ENCODE measurements around the gene SEPTIN10. TPM values are rescaled to one million over a fixed set of nuclear protein-coding genes. Genes with fewer than 3 reads are reported as not detected.
"Not testable (repeated sequence)": the region's sequence is repeated elsewhere in the genome, so short reads cannot be mapped to it uniquely, and the experiment has no call there.

Gene SEPTIN10
- total and polyA plus RNA-seq, 9 of the 15 experiments (the other 6 are each of a cell fraction or from before 2014, with no cell fraction given) = 0.40 TPM; not detected in 8

DNA sequence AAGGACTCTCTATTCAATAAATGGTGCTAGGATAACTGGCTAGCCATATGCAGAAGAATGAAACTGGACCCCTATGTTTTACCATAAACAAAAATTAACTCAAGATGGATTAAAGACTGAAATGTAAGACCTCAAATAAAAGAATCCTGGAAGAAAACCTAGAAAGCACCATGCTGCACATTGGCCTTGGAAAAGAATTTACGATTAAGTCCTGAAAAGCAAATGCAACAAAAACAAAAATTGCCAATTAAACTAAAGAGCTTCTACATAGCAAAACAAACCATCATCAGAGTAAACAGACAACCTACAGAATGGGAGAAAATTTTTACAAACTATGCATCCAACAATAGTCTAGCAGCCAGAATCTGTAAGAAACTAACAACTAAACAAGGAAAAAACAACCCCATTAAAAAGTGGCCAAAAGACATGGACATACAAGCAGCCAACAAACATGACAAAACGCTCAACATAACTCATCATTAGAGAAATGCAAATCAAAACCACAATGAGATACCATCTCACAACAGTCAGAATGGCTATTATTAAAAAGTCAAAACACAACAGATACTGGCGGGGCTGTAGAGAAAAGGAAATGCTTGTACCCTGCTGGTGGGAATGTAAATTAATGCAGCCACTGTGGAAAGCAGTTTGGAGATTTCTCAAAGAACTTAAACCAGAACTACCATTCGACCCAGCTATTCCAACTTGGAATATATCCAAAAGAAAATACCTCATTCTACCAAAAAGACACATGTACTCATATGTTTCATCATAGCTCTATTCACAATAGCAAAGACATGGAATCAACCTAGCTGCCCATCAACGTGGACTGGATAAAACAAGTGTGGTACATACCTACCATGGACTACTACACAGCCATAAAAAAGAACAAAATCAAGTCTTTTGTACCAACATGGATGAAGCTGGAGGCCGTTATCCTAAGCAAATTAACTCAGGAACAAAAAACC, 30.6 kb downstream of the SEPTIN10 start:
- Histone ChIP-seq H3K4me2 (ENCODE audit: insufficient read depth, low read length) (no peak overlapping the region), H3K9me1 (ENCODE audit: control insufficient read depth, insufficient read depth, low read length) (no peaks in the 10 kb centered on the region), H3K4me3 (no peak overlapping the region), H4K20me1 (replicated peaks; ENCODE audit: control insufficient read depth, insufficient read depth, low read length) (no peaks in the 10 kb centered on the region), H3K79me2 (ENCODE audit: control insufficient read depth, insufficient read depth, low read length) (no peaks in the 10 kb centered on the region), H3K27ac (ENCODE audit: extremely low read depth, low read depth, low read length) (no peak overlapping the region), H3K27me3 (ENCODE audit: control insufficient read depth in 2 of 2, insufficient read depth in 2 of 2, low read length in 2 of 2) (peaks cover 0 to 7% of the 10 kb centered on the region in 2 experiments; a peak in 2 of 5 replicates), H3K9ac (ENCODE audit: insufficient read depth in 1 of 2, low read depth in 2 of 2, low read length in 2 of 2) (no peak overlapping the region), H2AFZ (ENCODE audit: low read depth, low read length) (no peak overlapping the region), H3K9me3 (replicated peaks; ENCODE audit: control insufficient read depth, insufficient read depth, low read depth, low read length) (no peaks in the 10 kb centered on the region), H3K36me3 (ENCODE audit: control insufficient read depth, insufficient read depth, low read length) (no peaks in the 10 kb centered on the region), H3K4me1 (replicated peaks in 1 of 2; ENCODE audit: control insufficient read depth in 2 of 2, insufficient read depth in 2 of 2, low read length in 2 of 2) (no peaks in the 10 kb centered on the region)
- no TSS peak for BruUV-seq (replicated peaks)
- under 1% methylated on average over 6 of the region's 6 CpGs for WGBS (ENCODE audit: insufficient coverage, low coverage, missing lambda C conversion rate)
- in situ Hi-C loops (cut with MboI) = no loop called here
- no peak for TF ChIP-seq SRF (CRISPR knock-in tag; IDR thresholded peaks at IDR 0.05)
- no peak for TF ChIP-seq SIX5 (IDR thresholded peaks at IDR 0.05; ENCODE audit: borderline replicate concordance in 1 of 2, insufficient read depth in 1 of 2, low read depth in 1 of 2, low read length in 2 of 2)
- TF ChIP-seq TSC22D4 (tag; IDR thresholded peaks at IDR 0.05) = no peak
- TF ChIP-seq TAL1 (IDR thresholded peaks at IDR 0.05) = no peak
- TF ChIP-seq ZNF696 (CRISPR knock-in tag; conservative IDR thresholded peaks at IDR 0.05) = no peak
- TF ChIP-seq FOXJ3 (CRISPR knock-in tag; IDR thresholded peaks at IDR 0.05) = no peak
- TF ChIP-seq, protein P1, sequence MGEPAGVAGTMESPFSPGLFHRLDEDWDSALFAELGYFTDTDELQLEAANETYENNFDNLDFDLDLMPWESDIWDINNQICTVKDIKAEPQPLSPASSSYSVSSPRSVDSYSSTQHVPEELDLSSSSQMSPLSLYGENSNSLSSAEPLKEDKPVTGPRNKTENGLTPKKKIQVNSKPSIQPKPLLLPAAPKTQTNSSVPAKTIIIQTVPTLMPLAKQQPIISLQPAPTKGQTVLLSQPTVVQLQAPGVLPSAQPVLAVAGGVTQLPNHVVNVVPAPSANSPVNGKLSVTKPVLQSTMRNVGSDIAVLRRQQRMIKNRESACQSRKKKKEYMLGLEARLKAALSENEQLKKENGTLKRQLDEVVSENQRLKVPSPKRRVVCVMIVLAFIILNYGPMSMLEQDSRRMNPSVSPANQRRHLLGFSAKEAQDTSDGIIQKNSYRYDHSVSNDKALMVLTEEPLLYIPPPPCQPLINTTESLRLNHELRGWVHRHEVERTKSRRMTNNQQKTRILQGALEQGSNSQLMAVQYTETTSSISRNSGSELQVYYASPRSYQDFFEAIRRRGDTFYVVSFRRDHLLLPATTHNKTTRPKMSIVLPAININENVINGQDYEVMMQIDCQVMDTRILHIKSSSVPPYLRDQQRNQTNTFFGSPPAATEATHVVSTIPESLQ (CRISPR knock-in tag; IDR thresholded peaks at IDR 0.05) = no peak
- TF ChIP-seq ETS2 (tag; IDR thresholded peaks at IDR 0.05; ENCODE audit: borderline replicate concordance, poor library complexity, severe bottlenecking) = no peak
- TF ChIP-seq ILF3 (IDR thresholded peaks at IDR 0.05; ENCODE audit: borderline replicate concordance) = no peak
- POLR2A ChIA-PET = no interaction called here
- intact Hi-C loops (cut with micrococcal nuclease) = no loop called here
- FAIRE-seq (no peak), DNase-seq (ENCODE audit: extremely low read depth in 1 of 4, low spot score in 3 of 4) (no peak), ATAC-seq (no peak)
- CTCF ChIA-PET (ENCODE audit: low intra/inter-chr PET ratio) = no interaction called here

DNA sequence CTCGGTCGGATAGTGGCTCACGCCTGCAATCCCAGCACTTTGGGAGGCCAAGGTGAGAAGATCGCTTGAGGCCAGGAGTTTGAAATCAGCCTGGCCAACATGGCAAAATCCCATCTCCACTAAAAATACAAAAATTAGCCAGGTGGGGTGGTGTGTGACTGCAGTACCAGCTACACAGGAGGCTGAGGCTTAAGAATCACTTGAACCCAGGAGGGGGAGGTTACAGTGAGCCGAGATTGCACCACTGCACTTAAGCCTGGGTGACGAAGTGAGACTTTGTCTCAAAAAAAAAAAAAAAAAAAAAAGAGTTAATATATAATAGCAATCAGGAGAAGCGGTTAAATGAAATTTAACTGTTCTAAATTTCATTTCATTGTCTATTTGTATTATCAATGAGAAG, 36.1 kb downstream of the SEPTIN10 start:
- H3K9me1 ChIP-seq (ENCODE audit: control insufficient read depth, insufficient read depth, low read length); H4K20me1 ChIP-seq (replicated peaks; ENCODE audit: control insufficient read depth, insufficient read depth, low read length); H3K9ac ChIP-seq (ENCODE audit: insufficient read depth in 1 of 2, low read depth in 2 of 2, low read length in 2 of 2); POLR2A ChIA-PET; H3K4me3 ChIP-seq; H3K36me3 ChIP-seq (ENCODE audit: control insufficient read depth, insufficient read depth, low read length); ATAC-seq; H3K27ac ChIP-seq (ENCODE audit: extremely low read depth, low read depth, low read length); H3K79me2 ChIP-seq (ENCODE audit: control insufficient read depth, insufficient read depth, low read length); in situ Hi-C loops (cut with MboI); H3K9me3 ChIP-seq (replicated peaks; ENCODE audit: control insufficient read depth, insufficient read depth, low read depth, low read length); intact Hi-C loops (cut with micrococcal nuclease); H3K4me1 ChIP-seq (replicated peaks in 1 of 2; ENCODE audit: control insufficient read depth in 2 of 2, insufficient read depth in 2 of 2, low read length in 2 of 2); H2AFZ ChIP-seq (ENCODE audit: low read depth, low read length); DNase-seq (ENCODE audit: extremely low read depth in 1 of 4, low spot score in 3 of 4); FAIRE-seq; BruUV-seq (replicated peaks); H3K4me2 ChIP-seq (ENCODE audit: insufficient read depth, low read length); CTCF ChIA-PET (ENCODE audit: low intra/inter-chr PET ratio): not testable (repeated sequence)
- WGBS (ENCODE audit: insufficient coverage, low coverage, missing lambda C conversion rate) = 0% methylated on average over 7 of the region's 7 CpGs
- H3K27me3 ChIP-seq (ENCODE audit: control insufficient read depth in 2 of 2, insufficient read depth in 2 of 2, low read length in 2 of 2) = peaks cover 0 to 11% of the 10 kb centered on the region in 2 experiments; a peak in 2 of 5 replicates

All from K562 (cell line).